Activated CD4-positive, alpha-beta T cell treated with anti-CD3 and anti-CD28 coated beads, Interleukin-2, amount 50 U/mL, for 48 hours (primary cell): Measurements from ENCODE around the gene EXOSC1.
"Not testable (repeated sequence)": the region's sequence is repeated elsewhere in the genome, so short reads cannot be mapped to it uniquely, and the experiment has no call there.

Source experiments
- DNase-seq, 2 experiments: peaks; one replicate each; pipeline ENCODE4 v3.0.0-alpha.2; 2020

The EXOSC1 gene

DNA sequence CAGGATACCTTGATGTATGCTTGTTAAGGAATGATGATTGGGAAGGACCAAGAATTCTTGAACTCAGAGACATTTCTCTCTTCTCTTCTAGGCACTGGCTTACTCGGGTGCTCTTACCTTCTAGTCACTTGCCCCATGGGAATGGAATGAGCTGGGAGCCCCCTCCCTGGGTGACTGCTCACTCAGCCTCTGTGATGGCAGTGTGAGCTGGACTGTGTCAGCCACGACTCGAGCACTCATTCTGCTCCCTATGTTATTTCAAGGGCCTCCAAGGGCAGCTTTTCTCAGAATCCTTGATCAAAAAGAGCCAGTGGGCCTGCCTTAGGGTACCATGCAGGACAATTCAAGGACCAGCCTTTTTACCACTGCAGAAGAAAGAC, 10.9 kb upstream of the EXOSC1 start:
- no peak for DNase-seq

DNA sequence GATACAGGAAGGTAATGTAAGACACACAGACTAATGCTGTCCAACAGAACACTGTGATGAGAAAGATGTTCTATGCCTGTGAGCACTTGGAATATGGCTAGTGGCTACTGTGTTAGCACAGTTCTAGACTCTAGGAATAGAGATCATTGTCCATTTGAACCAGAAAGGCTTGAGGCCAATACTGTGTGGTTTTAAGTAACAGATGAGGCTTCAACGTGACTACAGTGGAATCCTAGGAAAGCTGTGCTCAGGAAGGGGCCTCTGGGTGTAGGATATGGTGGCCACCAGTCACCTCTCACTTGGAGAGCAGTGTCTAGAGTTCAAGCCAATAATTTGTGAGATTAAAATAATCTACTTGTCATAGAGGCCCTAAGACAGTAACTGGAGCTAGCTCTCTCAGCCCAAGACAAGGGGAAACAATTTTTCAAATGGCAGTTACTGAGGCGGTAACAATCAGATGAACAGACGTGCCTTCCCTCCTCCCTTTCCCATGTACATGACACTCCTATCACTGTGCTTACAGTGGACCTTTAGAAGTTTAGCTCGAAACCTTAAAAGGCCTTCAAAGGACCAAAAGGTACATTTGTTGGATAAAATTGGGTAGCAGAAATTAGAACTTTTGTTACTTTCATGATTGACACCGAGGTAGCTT, 10.4 kb upstream of the EXOSC1 start:
- no peak for DNase-seq

DNA sequence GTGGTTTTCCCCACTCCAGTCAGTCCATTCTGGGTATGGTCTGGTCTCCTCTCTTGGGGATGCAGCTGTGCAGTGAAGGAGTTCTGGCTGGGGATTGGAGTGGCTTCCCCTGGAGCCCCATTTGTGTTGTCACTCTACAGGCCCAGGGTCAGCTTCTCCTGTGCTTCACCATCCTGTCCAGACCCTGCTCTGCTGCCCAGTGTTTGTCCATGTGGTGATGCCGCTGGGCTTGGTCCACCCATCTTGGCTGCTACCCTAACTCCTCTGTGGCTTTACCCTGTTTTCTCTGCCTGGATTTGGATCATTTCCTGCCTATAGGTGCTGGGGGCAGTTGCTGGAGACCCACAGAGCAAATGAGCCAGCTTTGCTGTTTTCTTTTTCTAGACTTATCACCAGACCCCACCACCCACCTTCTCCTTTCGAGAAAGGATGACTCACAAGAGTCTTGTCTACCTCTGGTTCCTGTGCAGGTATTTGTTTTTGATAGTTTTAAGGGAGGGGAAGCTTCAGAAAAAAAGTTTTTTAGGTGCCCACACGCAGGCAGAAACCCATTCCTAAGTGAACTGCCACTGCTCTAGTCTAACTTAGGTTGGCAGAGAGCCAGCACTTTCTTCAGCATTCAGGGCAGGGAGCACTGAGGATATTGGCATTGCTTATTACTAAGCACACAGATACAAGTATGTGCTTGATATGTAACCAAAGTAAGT, 8.7 kb upstream of the EXOSC1 start:
- peak in 1 of 2 experiments; percentile 20 for DNase-seq

DNA sequence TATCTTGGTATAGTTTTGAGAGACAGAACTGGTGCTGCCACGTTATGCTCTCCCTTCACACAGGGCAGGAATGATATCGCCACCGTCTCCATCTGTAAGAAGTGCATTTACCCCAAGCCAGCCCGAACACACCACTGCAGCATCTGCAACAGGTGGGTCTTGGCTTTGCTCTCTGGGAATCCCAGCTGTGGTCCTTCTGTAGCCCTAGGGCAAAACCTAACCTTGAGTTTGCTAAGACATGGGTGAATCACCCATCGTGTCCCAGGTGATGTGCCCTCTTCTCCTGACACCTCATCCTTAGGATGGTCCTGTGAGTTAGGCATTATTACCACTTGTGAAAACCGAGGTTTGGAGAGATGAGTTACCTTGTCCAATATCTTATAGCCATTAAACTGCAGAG, 6.5 kb upstream of the EXOSC1 start:
- no peak for DNase-seq

- DNase-seq = no peak
These were observed 5.8 kb upstream of the EXOSC1 start for GRCh38 chr10:97451605-97452004.

DNA sequence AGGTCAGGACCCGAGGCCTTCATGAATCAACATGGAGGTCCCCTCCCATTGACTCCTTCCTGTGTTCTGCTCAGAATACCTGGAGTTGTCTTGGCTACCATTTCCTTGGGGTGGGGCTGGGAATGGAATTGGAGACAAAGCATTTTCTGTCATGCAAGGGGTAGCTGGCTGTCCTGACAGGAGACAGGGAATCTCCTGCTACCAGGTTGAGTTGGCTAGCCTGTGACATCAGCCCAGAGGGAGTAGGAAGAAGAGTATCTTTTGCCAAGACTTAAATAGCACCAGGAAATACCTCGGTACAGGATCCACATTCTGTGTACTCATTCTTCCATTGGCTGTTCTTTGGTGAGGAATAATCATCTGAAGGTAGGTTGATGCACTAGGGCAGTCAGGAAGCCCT, 5.0 kb upstream of the EXOSC1 start:
- DNase-seq = no peak

DNA sequence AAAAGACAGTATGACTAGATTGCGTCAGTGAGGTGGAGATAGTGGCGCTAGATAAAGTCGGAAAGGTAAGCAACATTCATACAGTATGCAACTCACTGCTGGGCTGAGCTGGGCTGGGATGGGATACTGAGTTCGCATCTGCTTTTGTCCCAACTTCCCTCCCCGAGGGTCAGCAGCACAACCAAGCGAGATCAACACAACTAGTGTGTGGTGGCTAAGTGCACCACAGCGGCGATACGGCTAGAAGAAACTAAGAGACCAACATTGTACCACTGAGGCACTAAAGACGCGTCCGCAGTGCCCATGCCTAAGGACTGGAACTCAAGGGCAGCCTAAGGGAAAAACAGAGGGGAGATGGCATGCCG, 467 bp downstream of the EXOSC1 start:
- no peak for DNase-seq

DNA sequence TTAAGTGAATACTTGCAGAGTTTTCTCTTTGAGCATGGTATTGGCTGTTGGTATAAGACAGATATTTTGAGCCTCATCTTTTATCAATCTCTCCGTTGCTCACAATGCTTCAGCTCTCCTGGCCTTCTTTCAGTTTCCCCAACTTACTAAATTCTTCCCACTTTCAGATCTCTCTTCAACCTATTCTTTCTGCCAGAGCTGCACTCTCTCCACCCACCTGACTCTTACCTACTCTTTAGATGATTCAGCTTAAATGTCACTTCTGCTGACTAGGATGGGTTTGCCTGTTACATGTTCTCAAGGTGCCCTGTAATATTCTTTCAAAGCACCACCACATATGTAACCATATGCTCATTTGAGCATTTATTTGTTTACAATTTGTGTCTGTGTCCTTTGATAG, 1.6 kb downstream of the EXOSC1 start:
- no peak for DNase-seq

DNA sequence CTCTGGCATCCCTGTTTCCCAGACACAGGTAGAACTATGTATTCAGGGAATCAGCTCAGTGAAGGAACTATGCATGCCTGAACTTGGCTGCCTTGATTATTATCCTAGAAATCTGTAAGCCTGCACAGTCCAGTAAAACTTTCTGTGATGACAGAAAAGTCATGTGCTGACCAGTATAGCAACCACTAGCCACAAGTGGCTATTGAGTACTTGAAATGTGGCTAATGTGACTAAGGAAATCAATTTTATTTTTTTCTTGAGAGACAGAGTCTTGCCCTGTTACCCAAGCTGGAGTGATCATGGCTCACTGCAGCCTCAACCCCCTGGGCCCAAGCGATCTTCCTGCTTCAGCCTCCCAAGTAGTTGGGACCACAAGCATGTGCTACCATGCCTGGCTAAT, 3.5 kb downstream of the EXOSC1 start:
- no peak for DNase-seq

DNA sequence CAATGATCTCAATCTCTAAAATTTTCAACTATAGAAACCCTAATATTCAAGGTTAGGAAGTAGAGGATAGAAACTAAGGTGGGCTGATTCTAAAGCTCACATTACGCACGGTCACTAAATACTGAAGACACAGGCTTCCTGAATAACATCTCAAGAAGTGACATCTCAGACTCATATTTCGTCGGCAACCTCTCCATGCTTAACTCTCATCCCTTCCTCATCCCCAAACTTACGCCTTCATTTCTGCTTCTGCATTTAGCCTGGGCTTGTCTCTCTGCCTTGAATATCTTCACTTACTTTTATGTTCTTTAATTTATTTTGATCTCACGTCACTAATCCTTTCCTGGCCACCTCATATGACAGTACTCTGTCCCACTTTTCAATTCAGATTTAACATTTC, 10.6 kb downstream of the EXOSC1 start:
- DNase-seq = no peak

DNA sequence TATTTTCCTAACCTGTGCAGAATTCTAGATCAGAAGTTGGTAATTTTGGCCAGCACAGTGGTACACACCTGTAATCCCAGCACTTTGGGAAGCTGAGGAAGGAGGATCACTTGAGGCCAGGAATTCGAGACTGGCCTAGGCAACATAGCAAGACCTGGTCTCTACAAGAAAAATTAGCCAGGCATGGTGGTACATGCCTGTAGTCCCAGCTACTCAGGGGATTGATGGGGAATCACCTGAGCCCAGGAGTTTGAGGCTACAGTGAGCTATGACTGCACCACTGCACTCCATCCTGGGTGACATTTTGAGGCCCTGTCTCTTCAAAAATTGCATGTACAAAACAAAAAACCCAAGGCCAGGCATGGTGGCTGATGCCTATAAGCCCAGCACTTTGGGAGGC, 11.2 kb downstream of the EXOSC1 start:
- no peak for DNase-seq

DNA sequence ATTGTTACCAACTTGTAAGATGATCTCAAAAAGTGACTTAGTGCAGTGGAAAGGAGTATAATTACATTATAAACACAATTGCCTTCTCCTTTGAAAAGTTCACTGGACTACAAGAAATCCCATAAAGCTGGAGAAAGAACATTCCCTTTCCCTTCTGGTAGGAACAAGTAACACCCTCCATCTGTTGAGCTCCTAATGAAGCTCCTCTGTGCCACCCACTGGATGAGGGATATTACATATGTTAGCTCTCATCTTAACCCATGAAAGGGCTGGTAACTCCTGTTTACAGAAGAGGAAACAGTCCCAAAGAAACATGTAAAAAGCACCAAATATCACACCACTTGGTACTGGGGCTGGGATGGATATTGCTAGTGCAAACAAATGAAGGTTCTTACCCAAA, 11.8 kb downstream of the EXOSC1 start:
- DNase-seq = no peak

DNA sequence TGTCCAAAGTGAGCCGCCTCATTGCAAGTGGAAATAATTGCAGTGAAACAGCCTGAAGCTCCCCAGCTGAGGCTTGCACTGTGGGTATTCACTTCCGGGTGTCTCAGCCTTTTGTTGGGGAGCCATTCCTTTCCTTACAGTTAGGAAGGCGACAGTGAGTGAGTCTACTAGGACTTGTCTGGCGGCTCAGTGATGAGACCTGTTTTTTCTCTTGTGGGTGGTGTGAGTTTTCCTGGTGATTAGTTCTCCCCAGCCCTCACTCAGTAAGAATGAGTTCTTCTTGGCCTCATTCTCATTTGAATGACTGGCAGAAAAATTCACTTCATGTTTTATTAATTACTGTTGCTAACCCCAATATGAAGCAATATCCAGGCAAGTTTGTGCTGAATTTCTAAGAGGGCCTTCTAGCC, 17.2 kb downstream of the EXOSC1 start:
- peak; percentile 37 to 55 for DNase-seq

DNA sequence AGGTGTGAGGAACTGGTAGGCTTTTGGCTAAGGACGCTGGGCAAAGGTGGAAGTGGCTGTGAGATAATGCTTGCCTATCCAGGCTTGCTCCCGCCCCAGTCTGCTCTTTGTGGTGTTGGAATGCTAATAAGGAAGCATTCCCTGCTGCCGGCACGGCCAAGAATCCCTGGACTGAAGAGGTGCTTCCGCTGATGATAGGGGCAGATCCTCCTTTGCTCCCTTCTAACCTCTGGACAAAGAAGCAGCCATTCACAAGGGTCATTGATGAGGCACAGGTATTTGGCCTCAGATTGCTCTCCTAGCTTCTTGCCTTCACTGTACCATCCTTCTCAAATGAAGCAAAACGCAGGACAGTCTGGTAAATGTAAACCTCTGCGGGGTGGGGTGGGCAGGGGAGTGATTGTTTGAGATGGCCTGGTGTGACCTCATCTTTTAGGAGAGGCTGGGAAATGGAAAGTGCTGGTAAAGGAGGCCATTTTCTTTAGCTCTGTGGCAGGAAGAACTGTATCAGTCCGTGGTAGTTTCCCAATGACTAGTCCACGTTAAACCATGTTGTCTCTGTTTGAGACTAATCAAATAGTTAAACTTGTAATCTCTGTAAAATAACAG, 18.1 kb downstream of the EXOSC1 start:
- DNase-seq = peak; percentile 56 to 59

- peak in 1 of 2 experiments; percentile 46 for DNase-seq
These were observed 18.8 kb downstream of the EXOSC1 start for GRCh38 chr10:97426776-97427570.

GRCh38 chr10:97425964-97426775, 19.6 kb downstream of the EXOSC1 start, which contains the start of gene PGAM1:
PGAM1 (plus strand) TSS chr10:97426191; CDS start chr10:97426308, 117 bp downstream.
- peak; percentile 92 to 93 for DNase-seq

GRCh38 chr10:97423757-97424098, 22.1 kb downstream of the EXOSC1 start:
- DNase-seq = not testable (repeated sequence)

DNA sequence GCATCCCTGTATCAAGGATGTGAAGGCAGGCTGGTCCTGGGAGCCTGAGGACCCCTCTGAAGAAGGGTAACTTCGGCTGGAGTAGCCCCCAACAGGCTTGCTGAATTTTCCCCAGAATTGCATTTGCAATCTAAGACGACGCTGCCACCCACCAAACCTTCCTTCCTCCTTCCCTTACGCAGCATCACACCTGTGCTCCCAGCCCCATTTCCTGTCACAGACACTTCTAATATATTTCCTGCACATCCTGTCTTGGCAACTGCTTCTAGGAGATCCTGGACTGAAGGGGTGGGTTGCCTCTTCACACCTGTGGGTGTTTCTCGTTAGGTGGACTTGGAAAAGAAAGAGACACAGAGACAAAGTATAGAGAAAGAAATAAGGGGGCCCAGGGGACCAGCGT, 29.2 kb downstream of the EXOSC1 start:
- peak in 1 of 2 experiments; percentile 12 for DNase-seq

DNA sequence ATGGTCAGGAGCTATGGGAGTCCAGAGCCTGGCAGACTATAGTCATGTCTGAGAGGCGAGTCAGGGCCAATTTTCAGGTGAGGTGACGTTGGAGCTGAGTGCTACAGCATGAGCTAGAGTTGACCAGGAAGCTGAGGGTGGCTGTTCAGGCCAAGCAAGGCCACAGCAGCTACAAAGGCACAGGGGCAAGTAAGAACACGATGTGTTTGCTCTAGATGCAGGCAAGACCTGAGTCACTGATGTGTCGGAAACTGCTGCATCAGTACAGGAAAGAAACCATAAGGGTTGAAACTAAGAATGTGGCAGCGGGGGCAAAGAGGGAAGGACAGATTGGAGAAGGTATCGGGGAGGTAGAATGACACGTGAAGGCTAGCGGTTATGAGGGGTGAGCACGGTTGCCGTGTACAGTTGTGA, 32.9 kb downstream of the EXOSC1 start:
- peak; percentile 72 to 79 for DNase-seq

- no peak for DNase-seq
These were observed 34.4 kb downstream of the EXOSC1 start for GRCh38 chr10:97411406-97411805.

DNA sequence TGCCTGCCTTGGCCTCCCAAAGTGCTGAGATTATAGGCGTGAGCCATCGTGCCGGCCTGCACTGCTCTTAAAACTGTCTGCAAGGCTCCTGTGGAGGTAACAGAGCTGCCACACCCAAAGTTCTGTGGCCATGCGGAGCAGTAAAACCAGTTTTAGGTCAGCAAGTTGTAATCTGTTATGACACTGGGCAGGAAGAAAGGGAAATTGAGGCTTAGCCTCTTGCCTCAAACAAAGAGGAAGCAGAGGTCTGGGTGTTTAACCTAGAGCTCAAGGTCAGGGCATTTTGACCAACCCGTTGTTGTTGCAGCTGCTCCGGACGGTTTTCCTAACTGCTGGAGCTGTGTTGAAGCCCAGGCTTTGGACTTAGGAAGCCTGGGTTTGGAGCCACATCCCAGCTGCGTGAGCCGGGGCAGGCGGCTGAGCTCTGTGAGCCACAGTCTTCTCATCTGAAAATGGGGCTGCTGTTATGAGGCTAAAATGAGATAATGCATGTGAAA, 37.3 kb downstream of the EXOSC1 start:
- DNase-seq = no peak

DNA sequence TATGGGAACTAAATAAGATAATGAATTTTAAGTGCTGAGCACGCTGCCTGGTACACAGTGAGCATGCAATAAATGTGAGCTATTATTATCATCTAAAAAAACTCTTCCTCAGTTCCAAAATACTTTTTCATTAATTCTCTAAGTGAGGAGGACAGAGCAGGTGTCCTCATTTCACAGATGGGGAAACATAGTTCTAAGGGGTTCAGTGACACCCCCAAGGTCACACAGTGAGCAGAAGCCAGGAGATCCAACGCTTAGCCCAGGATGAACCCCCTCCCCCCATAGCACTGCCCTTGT, 37.9 kb downstream of the EXOSC1 start:
- DNase-seq = no peak
